Stimulated activated CD4-positive, alpha-beta T cell treated with anti-CD3 and anti-CD28 coated beads, Interleukin-15, amount 100 ng/mL, for 48 hours (primary cell): ENCODE results near the gene CDC27.
A peak's percentile ranks its signal among the peaks of the same experiment; 100 is the strongest.
"Not testable (repeated sequence)": the region's sequence is repeated elsewhere in the genome, so short reads cannot be mapped to it uniquely, and the experiment has no call there.

Experiments used
- DNase-seq, 2 donors: peaks; one replicate each; pipeline ENCODE4 v3.0.0-alpha.2; 2020; ENCODE audit warnings: low read depth in 2 of 2

Gene CDC27

GRCh38 chr17:47188876-47189731 is at the start of gene CDC27:
TSS of gene CDC27 (minus strand) at chr17:47189295. CDS start at chr17:47189172, 123 bp downstream.
- peak; percentile 99 to 100 for DNase-seq

- DNase-seq: no peak
Measured at GRCh38 chr17:47238321-47239010, 49.4 kb upstream of the CDC27 start.

- DNase-seq: no peak
Measured at GRCh38 chr17:47237841-47238240, 48.7 kb upstream of the CDC27 start.

GRCh38 chr17:47235923-47236322 is 46.8 kb upstream of the CDC27 start:
- DNase-seq: no peak

GRCh38 chr17:47235506-47235905 is 46.4 kb upstream of the CDC27 start:
- no peak for DNase-seq

- DNase-seq: no peak
Measured at GRCh38 chr17:47232465-47232864, 43.4 kb upstream of the CDC27 start.

- no peak for DNase-seq
Measured at GRCh38 chr17:47231866-47232265, 42.8 kb upstream of the CDC27 start.

GRCh38 chr17:47231334-47231733 is 42.2 kb upstream of the CDC27 start:
- DNase-seq: no peak

GRCh38 chr17:47230864-47231263 is 41.8 kb upstream of the CDC27 start:
- no peak for DNase-seq

GRCh38 chr17:47229535-47230443 is 40.7 kb upstream of the CDC27 start:
- peak; percentile 69 to 72 for DNase-seq

GRCh38 chr17:47227862-47228261 is 38.8 kb upstream of the CDC27 start:
- no peak for DNase-seq

GRCh38 chr17:47225911-47226688 is 37.0 kb upstream of the CDC27 start:
- DNase-seq: no peak

- DNase-seq: no peak
Measured at GRCh38 chr17:47225436-47225858, 36.4 kb upstream of the CDC27 start.

GRCh38 chr17:47224966-47225365 is 35.9 kb upstream of the CDC27 start:
- no peak for DNase-seq

GRCh38 chr17:47224077-47224476 is 35.0 kb upstream of the CDC27 start:
- not testable (repeated sequence) for DNase-seq

- no peak for DNase-seq
Measured at GRCh38 chr17:47223460-47223859, 34.4 kb upstream of the CDC27 start.

- DNase-seq: no peak
Measured at GRCh38 chr17:47223007-47223406, 33.9 kb upstream of the CDC27 start.

- no peak for DNase-seq
Measured at GRCh38 chr17:47222047-47222446, 33.0 kb upstream of the CDC27 start.

GRCh38 chr17:47221154-47221553 is 32.1 kb upstream of the CDC27 start:
- no peak for DNase-seq

GRCh38 chr17:47220531-47220999 is 31.5 kb upstream of the CDC27 start:
- no peak for DNase-seq
